Fibroblast of lung (primary cell): ENCODE results near the gene MAD2L1BP.

Experiments used
- EZH2 ChIP-seq: IDR thresholded peaks from 2 replicates; pipeline ENCODE4 v1.5.1; 2012; ENCODE audit warnings: low read length, control low read depth, mild to moderate bottlenecking; ENCODE audit errors: missing control alignments
- TF ChIP-seq, protein P1 (sequence below), 2 donors: IDR thresholded peaks in 1 of 2; conservative IDR thresholded peaks in 1 of 2; 1 replicate in 1 of 2; 2 replicates in 1 of 2; pipeline ENCODE4 v1.5.1; 2011 to 2012; ENCODE audit warnings: low read length in 2 of 2, control low read depth in 1 of 2, inconsistent platforms in 1 of 2, low read depth in 1 of 2, mild to moderate bottlenecking in 1 of 2

DNA sequence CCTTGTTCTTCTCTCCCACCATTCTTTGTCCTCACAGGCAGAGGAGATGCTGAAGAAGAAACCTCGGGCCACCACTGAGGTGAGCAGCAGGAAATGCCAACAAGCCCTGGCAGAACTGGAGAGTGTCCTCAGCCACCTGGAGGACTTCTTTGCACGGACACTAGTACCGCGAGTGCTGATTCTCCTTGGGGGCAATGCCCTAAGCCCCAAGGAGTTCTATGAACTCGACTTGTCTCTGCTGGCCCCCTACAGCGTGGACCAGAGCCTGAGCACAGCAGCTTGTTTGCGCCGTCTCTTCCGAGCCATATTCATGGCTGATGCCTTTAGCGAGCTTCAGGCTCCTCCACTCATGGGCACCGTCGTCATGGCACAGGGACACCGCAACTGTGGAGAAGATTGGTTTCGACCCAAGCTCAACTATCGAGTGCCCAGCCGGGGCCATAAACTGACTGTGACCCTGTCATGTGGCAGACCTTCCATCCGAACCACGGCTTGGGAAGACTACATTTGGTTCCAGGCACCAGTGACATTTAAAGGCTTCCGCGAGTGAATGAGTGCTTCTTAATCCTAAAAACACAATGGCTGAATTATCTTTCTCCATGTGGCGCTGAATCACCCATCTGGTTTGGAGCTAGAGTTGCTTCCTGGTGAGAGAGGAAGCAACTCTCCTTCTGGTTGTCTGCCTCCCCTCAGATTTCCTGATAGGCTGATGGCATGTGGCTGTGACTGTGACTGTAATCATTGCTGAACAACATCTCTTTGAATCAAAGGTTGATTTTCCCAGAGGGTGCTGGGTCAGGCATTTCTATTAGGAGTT, 4.6 kb downstream of the MAD2L1BP start:
- no peak for TF ChIP-seq EZH2
- TF ChIP-seq, protein P1, sequence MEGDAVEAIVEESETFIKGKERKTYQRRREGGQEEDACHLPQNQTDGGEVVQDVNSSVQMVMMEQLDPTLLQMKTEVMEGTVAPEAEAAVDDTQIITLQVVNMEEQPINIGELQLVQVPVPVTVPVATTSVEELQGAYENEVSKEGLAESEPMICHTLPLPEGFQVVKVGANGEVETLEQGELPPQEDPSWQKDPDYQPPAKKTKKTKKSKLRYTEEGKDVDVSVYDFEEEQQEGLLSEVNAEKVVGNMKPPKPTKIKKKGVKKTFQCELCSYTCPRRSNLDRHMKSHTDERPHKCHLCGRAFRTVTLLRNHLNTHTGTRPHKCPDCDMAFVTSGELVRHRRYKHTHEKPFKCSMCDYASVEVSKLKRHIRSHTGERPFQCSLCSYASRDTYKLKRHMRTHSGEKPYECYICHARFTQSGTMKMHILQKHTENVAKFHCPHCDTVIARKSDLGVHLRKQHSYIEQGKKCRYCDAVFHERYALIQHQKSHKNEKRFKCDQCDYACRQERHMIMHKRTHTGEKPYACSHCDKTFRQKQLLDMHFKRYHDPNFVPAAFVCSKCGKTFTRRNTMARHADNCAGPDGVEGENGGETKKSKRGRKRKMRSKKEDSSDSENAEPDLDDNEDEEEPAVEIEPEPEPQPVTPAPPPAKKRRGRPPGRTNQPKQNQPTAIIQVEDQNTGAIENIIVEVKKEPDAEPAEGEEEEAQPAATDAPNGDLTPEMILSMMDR (conservative IDR thresholded peaks at IDR 0.05 in 1 of 2, IDR thresholded peaks at IDR 0.05 in 1 of 2; ENCODE audit: low read depth in 1 of 2, low read length in 2 of 2): no peak
